ENCODE data around the gene UBAC2.

Gene UBAC2

GRCh38 chr13:99299256-99299919 lies 98.7 kb downstream of the UBAC2 start:
- no peak for DNase-seq

GRCh38 chr13:99299920-99300341 lies 99.3 kb downstream of the UBAC2 start:
- DNase-seq = no peak

- DNase-seq = no peak
Observed at GRCh38 chr13:99301056-99301838, 100.6 kb downstream of the UBAC2 start.

GRCh38 chr13:99301913-99302636 lies 101.4 kb downstream of the UBAC2 start:
- DNase-seq = no peak

- no peak for DNase-seq
Observed at GRCh38 chr13:99302637-99303505, 102.2 kb downstream of the UBAC2 start.

- peak; percentile 65 for DNase-seq
Observed at GRCh38 chr13:99303863-99304521, 103.3 kb downstream of the UBAC2 start.

- no peak for DNase-seq
Observed at GRCh38 chr13:99304541-99304940, 103.9 kb downstream of the UBAC2 start.

GRCh38 chr13:99305158-99305557 lies 104.5 kb downstream of the UBAC2 start:
- no peak for DNase-seq

- DNase-seq = no peak
Observed at GRCh38 chr13:99305566-99305965, 104.9 kb downstream of the UBAC2 start.

- no peak for DNase-seq
Observed at GRCh38 chr13:99307247-99307646, 106.6 kb downstream of the UBAC2 start, which contains the start of gene GPR183. GPR183 (minus strand) TSS chr13:99307399; CDS start chr13:99296145, 11,254 bp downstream.

GRCh38 chr13:99307648-99308339 lies 107.1 kb downstream of the UBAC2 start:
- peak; percentile 81 for DNase-seq

GRCh38 chr13:99308471-99309087 lies 107.9 kb downstream of the UBAC2 start:
- no peak for DNase-seq

- no peak for DNase-seq
Observed at GRCh38 chr13:99310382-99311031, 109.9 kb downstream of the UBAC2 start.

- DNase-seq = peak; percentile 41
Observed at GRCh38 chr13:99311137-99311536, 110.5 kb downstream of the UBAC2 start.

GRCh38 chr13:99311748-99312492 lies 111.3 kb downstream of the UBAC2 start:
- no peak for DNase-seq

GRCh38 chr13:99312493-99312883 lies 111.8 kb downstream of the UBAC2 start:
- DNase-seq = peak; percentile 32

- no peak for DNase-seq
Observed at GRCh38 chr13:99313501-99313900, 112.8 kb downstream of the UBAC2 start.

GRCh38 chr13:99313941-99314340 lies 113.3 kb downstream of the UBAC2 start:
- DNase-seq = no peak

GRCh38 chr13:99314640-99315176 lies 114.1 kb downstream of the UBAC2 start:
- DNase-seq = peak; percentile 75

All from activated naive CD4-positive, alpha-beta T cell treated with Interleukin-2 at 50 U/mL for 16 hours (primary cell).